Endothelial cell of hepatic sinusoid (primary cell): ENCODE results near the gene RAB3IP.
"Not testable (repeated sequence)": the region's sequence is repeated elsewhere in the genome, so short reads cannot be mapped to it uniquely, and the experiment has no call there.

Source experiments
- in situ Hi-C: cut with HindIII; loops from 2 replicates; pipeline ENCODE4 v1.10.0; 2017; ENCODE audit warnings: low sequenced_read_pairs

Gene RAB3IP

GRCh38 chr12:69833696-69834095 is 95.0 kb downstream of the RAB3IP start:
- in situ Hi-C loops, result no loop called here

GRCh38 chr12:69834147-69834546 is 95.5 kb downstream of the RAB3IP start:
- in situ Hi-C loops, result no loop called here

- in situ Hi-C loops, result no loop called here
Measured at GRCh38 chr12:69834576-69834975, 95.9 kb downstream of the RAB3IP start.

- in situ Hi-C loops, result no loop called here
Measured at GRCh38 chr12:69835081-69835480, 96.4 kb downstream of the RAB3IP start.

GRCh38 chr12:69836015-69836414 is 97.4 kb downstream of the RAB3IP start:
- in situ Hi-C loops, result no loop called here

GRCh38 chr12:69837191-69837590 is 98.5 kb downstream of the RAB3IP start:
- in situ Hi-C loops, result no loop called here

GRCh38 chr12:69837657-69838415 is 99.2 kb downstream of the RAB3IP start:
- in situ Hi-C loops, result no loop called here

- in situ Hi-C loops, result no loop called here
Measured at GRCh38 chr12:69840727-69841126, 102.1 kb downstream of the RAB3IP start.

- in situ Hi-C loops, result no loop called here
Measured at GRCh38 chr12:69843608-69844007, 104.9 kb downstream of the RAB3IP start.

- in situ Hi-C loops, result no loop called here
Measured at GRCh38 chr12:69844416-69844815, 105.8 kb downstream of the RAB3IP start.

- in situ Hi-C loops, result no loop called here
Measured at GRCh38 chr12:69844836-69845235, 106.2 kb downstream of the RAB3IP start.

- in situ Hi-C loops, result no loop called here
Measured at GRCh38 chr12:69846976-69847375, 108.3 kb downstream of the RAB3IP start.

- in situ Hi-C loops, result no loop called here
Measured at GRCh38 chr12:69851976-69852375, 113.3 kb downstream of the RAB3IP start.

GRCh38 chr12:69853176-69853961 is 114.7 kb downstream of the RAB3IP start:
- in situ Hi-C loops, result not testable (repeated sequence)

- in situ Hi-C loops, result no loop called here
Measured at GRCh38 chr12:69866698-69867097, 128.0 kb downstream of the RAB3IP start.

- in situ Hi-C loops, result no loop called here
Measured at GRCh38 chr12:69868695-69869094, 130.0 kb downstream of the RAB3IP start.

- in situ Hi-C loops, result loop anchor here (10.0 kb wide), 1 partner anchor 482 kb away; no protein-coding TSS in a partner anchor
Measured at GRCh38 chr12:69872804-69873203, 134.1 kb downstream of the RAB3IP start.
